HepG2 (cell line): ENCODE results near the gene ZNF581. TPM values are rescaled to one million over a fixed set of nuclear protein-coding genes. Genes with fewer than 3 reads are reported as not detected.
A peak's percentile ranks its signal among the peaks of the same experiment; 100 is the strongest.

Experiments used
- FOXP1 ChIP-seq, 2 experiments: fragments of 450-650 bp in 1 of 2; IDR thresholded peaks; 2 replicates each; pipeline ENCODE4 v1.6.1; 2017 to 2018; ENCODE audit warnings: antibody characterized with exemption in 1 of 2
- GATAD2A ChIP-seq: IDR thresholded peaks from 2 replicates; pipeline ENCODE4 v1.6.1; 2016
- HCFC1 ChIP-seq: fragments of 150-350 bp; IDR thresholded peaks from 2 replicates; pipeline ENCODE4 v1.6.1; 2014; ENCODE audit warnings: low read depth, low read length
- HDAC2 ChIP-seq: sonication (generic); formaldehyde crosslinking; IDR thresholded peaks from 2 replicates; pipeline ENCODE4 v1.4.0; 2020; ENCODE audit warnings: missing genetic modification reagents
- POLR2A ChIP-seq, 2 experiments: IDR thresholded peaks; 2 replicates each; pipeline ENCODE4 v1.6.1; 2011; ENCODE audit warnings: low read depth in 2 of 2, low read length in 2 of 2, mild to moderate bottlenecking in 1 of 2, moderate library complexity in 1 of 2; ENCODE audit not compliant: insufficient read depth in 1 of 2
- SP1 ChIP-seq, 2 experiments: fragments of 450-650 bp in 1 of 2; sonication (generic) in 1 of 2; formaldehyde crosslinking in 1 of 2; IDR thresholded peaks; 2 replicates each; pipeline versions ENCODE4 v1.4.0 to v1.6.1; 2016 to 2020; ENCODE audit warnings: missing genetic modification reagents in 1 of 2
- STAG1 ChIP-seq: sonication (generic); formaldehyde crosslinking; IDR thresholded peaks from 2 replicates; pipeline ENCODE4 v1.4.0; 2020; ENCODE audit warnings: missing genetic modification reagents
- U2AF1 ChIP-seq: fragments of 200-400 bp; formaldehyde crosslinking; optimal IDR thresholded peaks from 2 replicates; pipeline ENCODE3; 2017; ENCODE audit warnings: mild to moderate bottlenecking, low read depth, low read length
- XRCC5 ChIP-seq: fragments of 200-400 bp; formaldehyde crosslinking; optimal IDR thresholded peaks from 2 replicates; pipeline ENCODE3; 2017; ENCODE audit warnings: mild to moderate bottlenecking, low read length
- ZNF281 ChIP-seq: sonication (generic); formaldehyde crosslinking; IDR thresholded peaks from 2 replicates; pipeline ENCODE4 v1.4.0; 2020; ENCODE audit warnings: missing genetic modification reagents, borderline replicate concordance
- ZNF292 ChIP-seq: sonication (generic); formaldehyde crosslinking; IDR thresholded peaks from 2 replicates; pipeline ENCODE4 v1.8.1; 2022; ENCODE audit warnings: mild to moderate bottlenecking, low read depth, missing genetic modification reagents, borderline replicate concordance
- ZNF350 ChIP-seq: sonication (generic); formaldehyde crosslinking; IDR thresholded peaks from 2 replicates; pipeline ENCODE4 v1.4.0; 2020; ENCODE audit warnings: mild to moderate bottlenecking, low read depth, missing genetic modification reagents, borderline replicate concordance
- ZNF441 ChIP-seq: sonication (generic); formaldehyde crosslinking; IDR thresholded peaks from 2 replicates; pipeline ENCODE4 v1.7.0; 2021; ENCODE audit warnings: missing genetic modification reagents, borderline replicate concordance
- ZNF564 ChIP-seq: sonication (generic); formaldehyde crosslinking; IDR thresholded peaks from 2 replicates; pipeline ENCODE4 v1.8.1; 2023; ENCODE audit warnings: mild to moderate bottlenecking, missing genetic modification reagents
- ZNF609 ChIP-seq: sonication (generic); formaldehyde crosslinking; IDR thresholded peaks from 2 replicates; pipeline ENCODE4 v1.4.0; 2020; ENCODE audit warnings: mild to moderate bottlenecking, missing genetic modification reagents, borderline replicate concordance
- ZNF670 ChIP-seq: sonication (generic); formaldehyde crosslinking; IDR thresholded peaks from 2 replicates; pipeline ENCODE4 v1.8.0; 2022; ENCODE audit warnings: mild to moderate bottlenecking, missing genetic modification reagents, borderline replicate concordance
- ZNF713 ChIP-seq: sonication (generic); formaldehyde crosslinking; IDR thresholded peaks from 2 replicates; pipeline ENCODE4 v1.4.0; 2020; ENCODE audit warnings: mild to moderate bottlenecking, missing genetic modification reagents
- ZNF790 ChIP-seq: sonication (generic); formaldehyde crosslinking; IDR thresholded peaks from 2 replicates; pipeline ENCODE4 v1.8.0; 2022; ENCODE audit warnings: missing genetic modification reagents, mild to moderate bottlenecking, borderline replicate concordance
- polyA plus RNA-seq, 8 experiments: library from polyadenylated mRNA; depleted of rRNA in 3 of 8; stranded (reverse) in 7 of 8; unstranded in 1 of 8; fragments of >200 nt; fragmentation: Illumina TruSeq in 4 of 8; extraction: Trizol in 4 of 8; gene quantifications; 2 replicates each; pipeline versions ENCODE4 v1.2.1 to v1.2.3, GENCODE V29; 2011 to 2016; ENCODE audit warnings: low read depth in 4 of 8, missing spikeins in 1 of 8, mixed read lengths in 1 of 8; ENCODE audit not compliant: insufficient read depth in 1 of 8
- total RNA-seq, 5 experiments: library from RNA; depleted of rRNA; stranded (reverse); fragments of >200 nt; fragmentation: Illumina TruSeq; extraction: Trizol; gene quantifications; 2 replicates each; pipeline ENCODE4 v1.2.3, GENCODE V29; 2016; ENCODE audit warnings: low read depth in 1 of 5
- TF ChIP-seq, protein P1 (sequence below): sonication (generic); formaldehyde crosslinking; IDR thresholded peaks from 2 replicates; pipeline ENCODE4 v1.8.0; 2022; ENCODE audit warnings: missing genetic modification reagents, mild to moderate bottlenecking, inconsistent platforms, borderline replicate concordance
- TF ChIP-seq, protein P2 (sequence below): IDR thresholded peaks from 2 replicates; pipeline ENCODE4 v1.6.1; 2016; ENCODE audit warnings: missing genetic modification reagents, missing compliant biosample characterization

The ZNF581 gene
- total and polyA plus RNA-seq, 2 of the 13 experiments (the other 11 are each of a cell fraction or from before 2014, with no cell fraction given) = 19.6 to 49.5 TPM

GRCh38 chr19:55599842-55600661 lies 43.4 kb upstream of the ZNF581 start, which contains the start of gene ZNF524 (continued):
- TF ChIP-seq ZNF609 (CRISPR knock-in tag) = no peak
- TF ChIP-seq ZNF441 = 0 out of 2 replicates have a peak, but pooled peaks have one; percentile 11
- TF ChIP-seq ZNF790 (CRISPR knock-in tag) = no peak; the same call in 1 of the 2 replicates
- TF ChIP-seq ZNF281 (CRISPR knock-in tag) = peak; percentile 39; the same call in 1 of the 2 replicates
- peak; percentile 74 for TF ChIP-seq XRCC5
- TF ChIP-seq U2AF1 = peak; percentile 23
- peak; percentile 34; the same call in 1 of the 2 replicates for TF ChIP-seq ZNF350
- 0 out of 2 replicates have a peak, but pooled peaks have one; percentile 27 for TF ChIP-seq ZNF564 (CRISPR knock-in tag)
- no peak for TF ChIP-seq ZNF292 (CRISPR knock-in tag)
- TF ChIP-seq HCFC1 = peak; percentile 59
- TF ChIP-seq HDAC2 (CRISPR knock-in tag) = no peak
- peak; percentile 10 to 50; a peak in 3 of 4 replicates for TF ChIP-seq POLR2A (IDR thresholded peaks at IDR 0.05; ENCODE audit: insufficient read depth in 1 of 2, low read depth in 2 of 2, low read length in 2 of 2)
- no peak for TF ChIP-seq SP1 (IDR thresholded peaks at IDR 0.05)
- peak; percentile 75 for TF ChIP-seq SP1 (CRISPR knock-in tag; IDR thresholded peaks at IDR 0.05)
- 0 out of 2 replicates have a peak, but pooled peaks have one; percentile 87 for TF ChIP-seq ZNF670 (CRISPR knock-in tag)
- TF ChIP-seq, protein P1, sequence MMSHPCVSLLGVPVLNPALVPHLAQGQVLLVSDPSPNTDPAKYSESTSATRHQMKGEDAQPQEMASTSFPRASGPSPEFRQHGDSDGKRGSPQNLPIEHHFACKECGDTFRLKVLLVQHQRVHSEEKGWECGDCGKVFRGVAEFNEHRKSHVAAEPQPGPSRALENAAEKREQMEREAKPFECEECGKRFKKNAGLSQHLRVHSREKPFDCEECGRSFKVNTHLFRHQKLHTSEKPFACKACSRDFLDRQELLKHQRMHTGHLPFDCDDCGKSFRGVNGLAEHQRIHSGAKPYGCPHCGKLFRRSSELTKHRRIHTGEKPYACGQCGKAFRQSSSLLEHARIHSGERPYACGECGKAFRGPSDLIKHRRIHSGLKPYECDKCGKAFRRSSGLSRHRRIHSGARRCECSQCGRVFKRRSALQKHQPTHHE (CRISPR knock-in tag) = no peak
- no peak for TF ChIP-seq ZNF713
- TF ChIP-seq, protein P2, sequence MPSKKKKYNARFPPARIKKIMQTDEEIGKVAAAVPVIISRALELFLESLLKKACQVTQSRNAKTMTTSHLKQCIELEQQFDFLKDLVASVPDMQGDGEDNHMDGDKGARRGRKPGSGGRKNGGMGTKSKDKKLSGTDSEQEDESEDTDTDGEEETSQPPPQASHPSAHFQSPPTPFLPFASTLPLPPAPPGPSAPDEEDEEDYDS (CRISPR knock-in tag) = peak; percentile 38; the same call in 1 of the 2 replicates
- no peak for TF ChIP-seq FOXP1 (IDR thresholded peaks at IDR 0.05)
- no peak for TF ChIP-seq FOXP1 (CRISPR knock-in tag; IDR thresholded peaks at IDR 0.05)
- TF ChIP-seq GATAD2A = peak; percentile 12; the same call in 1 of the 2 replicates
- TF ChIP-seq STAG1 (CRISPR knock-in tag) = no peak
